Measurements from ENCODE around the gene DOK1.

The DOK1 gene

GRCh38 chr2:74553892-74554819, at the start of gene DOK1, which contains the start of gene LOXL3:
TSS of gene DOK1 (plus strand) at chr2:74554720. CDS start at chr2:74554755, 35 bp downstream.
TSS of gene LOXL3 (minus strand) at chr2:74553942. CDS start at chr2:74552634, 1,308 bp downstream.
- in situ Hi-C loops (cut with MboI; ENCODE audit: low sequenced_read_pairs) = no loop called here

- in situ Hi-C loops (cut with MboI; ENCODE audit: low sequenced_read_pairs) = no loop called here
Observed at GRCh38 chr2:74505448-74506246, 48.9 kb upstream of the DOK1 start.

GRCh38 chr2:74507145-74507925, 47.2 kb upstream of the DOK1 start, which contains the start of gene PCGF1:
TSS of gene PCGF1 (minus strand) at chr2:74507695. CDS start at chr2:74507668, 27 bp downstream.
- in situ Hi-C loops (cut with MboI; ENCODE audit: low sequenced_read_pairs) = no loop called here

- in situ Hi-C loops (cut with MboI; ENCODE audit: low sequenced_read_pairs) = no loop called here
Observed at GRCh38 chr2:74507926-74508520, 46.5 kb upstream of the DOK1 start.

- in situ Hi-C loops (cut with MboI; ENCODE audit: low sequenced_read_pairs) = no loop called here
Observed at GRCh38 chr2:74510272-74510671, 44.2 kb upstream of the DOK1 start.

GRCh38 chr2:74511104-74511989, 43.2 kb upstream of the DOK1 start:
- in situ Hi-C loops (cut with MboI; ENCODE audit: low sequenced_read_pairs) = no loop called here

GRCh38 chr2:74512744-74513604, 41.5 kb upstream of the DOK1 start:
- in situ Hi-C loops (cut with MboI; ENCODE audit: low sequenced_read_pairs) = no loop called here

- in situ Hi-C loops (cut with MboI; ENCODE audit: low sequenced_read_pairs) = no loop called here
Observed at GRCh38 chr2:74513605-74514367, 40.7 kb upstream of the DOK1 start.

- in situ Hi-C loops (cut with MboI; ENCODE audit: low sequenced_read_pairs) = no loop called here
Observed at GRCh38 chr2:74514368-74515270, 39.9 kb upstream of the DOK1 start, which contains the start of gene TLX2. TSS of gene TLX2 (plus strand) at chr2:74514450. CDS start at chr2:74514807, 357 bp downstream.

GRCh38 chr2:74515271-74515980, 39.1 kb upstream of the DOK1 start:
- in situ Hi-C loops (cut with MboI; ENCODE audit: low sequenced_read_pairs) = no loop called here

GRCh38 chr2:74515981-74516633, 38.4 kb upstream of the DOK1 start:
- in situ Hi-C loops (cut with MboI; ENCODE audit: low sequenced_read_pairs) = no loop called here

GRCh38 chr2:74516650-74517049, 37.9 kb upstream of the DOK1 start:
- in situ Hi-C loops (cut with MboI; ENCODE audit: low sequenced_read_pairs) = no loop called here

- in situ Hi-C loops (cut with MboI; ENCODE audit: low sequenced_read_pairs) = no loop called here
Observed at GRCh38 chr2:74522516-74522915, 32.0 kb upstream of the DOK1 start.

- in situ Hi-C loops (cut with MboI; ENCODE audit: low sequenced_read_pairs) = no loop called here
Observed at GRCh38 chr2:74524005-74524404, 30.5 kb upstream of the DOK1 start.

- in situ Hi-C loops (cut with MboI; ENCODE audit: low sequenced_read_pairs) = no loop called here
Observed at GRCh38 chr2:74524955-74525716, 29.4 kb upstream of the DOK1 start.
